ENCODE data around the gene PPP1R3D.
A peak's percentile ranks its signal among the peaks of the same experiment; 100 is the strongest.
"Not testable (repeated sequence)": the region's sequence is repeated elsewhere in the genome, so short reads cannot be mapped to it uniquely, and the experiment has no call there.

Gene PPP1R3D, protein sequence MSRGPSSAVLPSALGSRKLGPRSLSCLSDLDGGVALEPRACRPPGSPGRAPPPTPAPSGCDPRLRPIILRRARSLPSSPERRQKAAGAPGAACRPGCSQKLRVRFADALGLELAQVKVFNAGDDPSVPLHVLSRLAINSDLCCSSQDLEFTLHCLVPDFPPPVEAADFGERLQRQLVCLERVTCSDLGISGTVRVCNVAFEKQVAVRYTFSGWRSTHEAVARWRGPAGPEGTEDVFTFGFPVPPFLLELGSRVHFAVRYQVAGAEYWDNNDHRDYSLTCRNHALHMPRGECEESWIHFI

DNA sequence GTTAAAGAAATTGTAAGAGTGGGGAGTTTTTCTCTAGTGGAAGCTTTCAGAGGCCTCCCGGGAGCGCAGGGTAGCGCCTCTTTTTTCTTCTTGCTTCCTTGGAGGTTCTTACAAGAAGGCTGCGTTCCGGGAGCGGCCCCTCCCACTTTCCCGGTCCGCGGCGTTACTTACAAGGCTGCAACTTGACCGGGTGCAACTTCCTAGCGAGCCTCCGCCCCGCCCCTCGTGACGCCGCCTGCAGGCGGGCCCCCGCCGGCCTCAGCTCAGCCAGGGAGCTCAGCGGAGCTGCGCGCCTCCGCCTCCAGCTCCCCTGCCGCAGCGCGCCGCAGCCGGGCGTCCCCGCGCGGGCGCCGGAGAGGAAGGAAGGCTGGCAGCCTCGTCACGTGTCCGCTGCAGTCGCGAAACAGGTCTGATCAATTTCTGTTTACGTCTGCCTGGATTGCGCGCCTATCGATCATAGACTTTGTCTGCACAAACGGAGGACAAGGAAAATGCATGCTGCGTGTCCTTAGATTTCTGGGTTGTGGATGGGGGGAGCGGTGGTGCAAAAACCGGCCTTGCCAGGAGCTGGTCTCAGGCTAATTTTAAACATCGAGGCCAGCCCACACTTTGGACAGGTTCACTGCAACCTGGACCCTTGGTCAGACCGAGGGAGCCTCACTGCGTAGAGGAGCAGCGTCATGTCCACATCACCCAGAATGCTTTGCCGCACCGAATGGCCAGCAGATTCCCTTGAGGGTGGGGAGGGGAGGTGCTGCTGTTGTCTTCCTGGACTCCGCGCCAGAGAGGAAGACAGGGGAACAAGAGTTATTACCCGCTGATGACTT, at the start of gene PPP1R3D, which contains the start of gene FAM217B:
TSS of gene PPP1R3D (minus strand) at position 177 of the 827 bp plus-strand sequence. CDS start 374 bp downstream, outside the sequence.
TSS of gene FAM217B (plus strand) at position 261 of the 827 bp plus-strand sequence. CDS start 3,555 bp downstream, outside the sequence.
- peak; percentile 88 for DNase-seq

GRCh38 chr20:59988141-59988540, 48.0 kb upstream of the PPP1R3D start:
- DNase-seq, result no peak

DNA sequence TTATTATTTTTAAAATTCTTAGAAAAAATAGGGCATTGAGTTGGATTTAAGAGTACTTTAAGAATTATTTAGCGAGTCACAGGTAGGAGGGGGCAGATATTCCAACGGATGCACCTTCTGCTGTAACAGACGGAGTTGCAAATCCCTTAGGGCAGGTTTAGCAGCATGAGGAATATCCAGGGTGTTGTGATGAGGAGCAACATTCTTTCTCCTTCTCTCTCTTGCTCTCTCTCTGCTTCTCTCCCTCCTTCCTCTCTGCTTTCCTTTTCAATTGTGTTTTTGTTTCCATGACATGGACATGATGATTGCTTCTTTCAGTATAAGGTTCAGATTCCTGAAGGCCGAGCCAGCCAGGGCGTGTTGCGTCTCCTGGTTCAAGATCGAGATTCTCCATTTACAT, 47.0 kb upstream of the PPP1R3D start:
- DNase-seq, result no peak

- no peak for DNase-seq
Measured at GRCh38 chr20:59985864-59986263, 45.8 kb upstream of the PPP1R3D start.

DNA sequence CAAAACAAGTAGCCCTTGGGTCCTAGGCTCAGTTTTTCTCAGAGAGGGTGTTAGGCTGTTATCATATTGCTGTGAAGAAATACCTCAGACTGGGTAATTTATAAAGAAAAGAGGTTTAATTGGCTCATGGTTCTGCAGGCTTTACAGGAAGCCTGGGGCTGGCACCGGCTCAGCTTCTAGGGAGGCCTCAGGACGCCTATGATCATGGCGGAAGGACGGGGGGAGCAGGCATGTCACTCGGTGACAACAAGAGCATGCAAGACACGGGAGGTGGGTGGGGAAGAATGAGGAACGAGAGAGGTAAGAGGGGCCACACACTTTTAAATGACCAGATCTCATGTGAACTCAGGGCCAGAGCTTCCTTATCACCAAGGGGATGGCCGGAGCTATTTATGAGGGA, 45.1 kb upstream of the PPP1R3D start:
- DNase-seq, result no peak

GRCh38 chr20:59984541-59984940, 44.4 kb upstream of the PPP1R3D start:
- no peak for DNase-seq

DNA sequence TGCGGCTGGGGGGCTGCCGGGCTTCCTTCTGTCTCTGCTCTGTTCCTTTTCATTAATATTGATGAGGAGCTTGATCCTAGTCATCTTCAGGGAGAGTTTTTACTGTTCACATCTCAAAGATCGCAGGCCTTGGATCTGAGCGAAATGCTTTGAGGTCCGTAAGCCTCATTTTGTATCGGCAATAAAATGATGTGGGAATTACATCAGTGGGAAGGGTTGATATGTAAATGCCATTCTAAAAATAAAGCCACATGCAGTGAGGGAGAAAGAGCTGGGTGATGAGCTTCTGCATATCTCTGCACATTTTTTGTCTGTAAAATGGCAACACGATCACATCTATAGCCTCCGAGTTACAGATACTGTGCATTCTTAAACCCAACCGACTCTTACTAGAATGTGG, 43.0 kb upstream of the PPP1R3D start:
- DNase-seq, result no peak

DNA sequence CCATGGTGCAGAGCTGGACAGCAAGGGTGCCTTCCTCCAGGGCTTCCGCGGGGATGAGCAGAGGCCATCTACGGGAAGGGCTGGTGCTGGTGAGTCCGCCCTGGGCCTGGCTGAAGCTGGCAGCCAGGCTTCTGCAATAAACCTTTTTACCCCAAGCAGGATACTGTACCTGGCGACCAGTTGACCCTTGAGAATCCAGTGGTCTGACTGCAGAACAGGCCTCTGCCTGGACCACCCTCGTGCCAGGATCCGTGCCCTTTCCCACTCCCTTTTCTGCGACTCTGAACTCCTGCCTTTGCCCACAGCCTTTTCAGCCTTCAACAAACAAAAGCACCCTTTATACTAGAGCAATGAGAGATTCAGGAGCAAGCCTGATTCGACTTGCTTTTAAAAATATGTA, 37.0 kb upstream of the PPP1R3D start:
- no peak for DNase-seq

DNA sequence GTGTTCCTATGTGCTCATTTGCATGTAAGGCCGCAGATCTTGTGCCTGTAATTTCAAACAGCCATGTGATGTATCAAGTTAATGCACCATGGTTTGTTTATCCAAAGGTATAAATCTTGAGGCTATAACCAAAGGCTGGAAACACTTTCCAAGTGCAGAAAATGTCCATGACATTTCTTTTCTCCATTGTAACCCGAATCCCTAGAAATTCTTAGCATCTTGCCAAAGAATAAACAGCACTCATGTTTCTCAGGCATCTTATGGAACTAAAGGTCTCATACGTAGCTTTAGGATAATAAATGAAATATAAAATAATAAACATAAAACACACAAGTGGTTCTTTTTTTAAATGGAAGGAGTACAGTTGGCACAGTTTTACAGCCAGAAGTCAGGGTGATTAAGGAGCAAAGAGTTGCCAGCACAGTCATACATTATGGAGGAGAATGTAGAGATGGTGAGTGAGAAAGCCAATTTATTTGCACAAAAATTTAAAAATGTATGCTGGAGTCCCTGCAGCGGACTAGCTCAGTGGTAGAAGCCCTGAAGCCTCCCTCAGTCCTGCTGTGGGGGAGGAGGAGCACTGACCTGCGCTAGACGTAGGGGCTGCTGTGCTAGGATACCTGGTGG, 36.2 kb upstream of the PPP1R3D start:
- DNase-seq, result no peak

GRCh38 chr20:59972037-59972801, 32.1 kb upstream of the PPP1R3D start:
- DNase-seq, result no peak

GRCh38 chr20:59971428-59971827, 31.3 kb upstream of the PPP1R3D start:
- no peak for DNase-seq

DNA sequence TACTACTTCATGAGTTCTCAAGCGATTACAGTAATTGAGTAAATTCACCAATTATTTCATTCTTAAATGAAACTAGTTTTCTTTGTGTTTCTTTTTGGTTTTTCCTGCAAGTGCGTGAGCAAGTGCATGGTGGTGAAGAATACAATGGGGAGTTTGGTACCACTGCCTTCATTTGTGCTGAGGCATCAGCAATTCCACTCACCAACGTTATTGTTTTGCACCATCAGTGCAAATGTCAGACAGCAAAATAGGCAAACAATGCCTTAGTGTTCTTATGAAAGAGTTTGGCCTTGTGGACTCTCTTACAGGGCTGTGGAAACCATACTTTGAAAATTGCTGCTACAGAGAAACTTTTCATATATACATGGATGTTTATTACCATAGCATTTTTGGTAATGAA, 26.3 kb upstream of the PPP1R3D start:
- no peak for DNase-seq

DNA sequence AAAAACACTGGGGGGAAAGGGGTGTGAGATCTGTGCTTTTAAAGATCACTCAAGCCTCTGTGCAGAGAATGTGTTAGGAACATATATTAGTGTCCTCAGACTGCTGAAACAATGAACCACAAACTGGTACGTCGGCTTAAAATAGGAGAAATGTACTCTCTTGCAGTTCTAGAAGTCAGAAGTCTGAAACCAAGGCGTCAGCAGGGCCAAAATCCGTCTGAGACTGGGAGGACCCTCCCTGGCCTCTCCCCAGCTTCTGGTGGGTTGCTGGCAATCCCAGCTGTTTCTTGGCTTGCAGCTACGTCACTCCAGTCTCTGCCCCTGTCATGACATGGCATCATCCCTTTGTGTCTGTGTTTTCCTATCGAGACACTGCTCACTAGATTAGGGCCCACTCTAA, 22.1 kb upstream of the PPP1R3D start:
- DNase-seq, result no peak

- no peak for DNase-seq
Measured at GRCh38 chr20:59961423-59961822, 21.3 kb upstream of the PPP1R3D start.

GRCh38 chr20:59958626-59959025, 18.5 kb upstream of the PPP1R3D start:
- no peak for DNase-seq

GRCh38 chr20:59958123-59958522, 18.0 kb upstream of the PPP1R3D start, which contains the start of gene CDH26:
Gene CDH26, plus strand, starts transcription at chr20:59958423. Its CDS starts 304 bp downstream, at chr20:59958727.
- no peak for DNase-seq

- not testable (repeated sequence) for DNase-seq
Measured at GRCh38 chr20:59957568-59957967, 17.5 kb upstream of the PPP1R3D start.

DNA sequence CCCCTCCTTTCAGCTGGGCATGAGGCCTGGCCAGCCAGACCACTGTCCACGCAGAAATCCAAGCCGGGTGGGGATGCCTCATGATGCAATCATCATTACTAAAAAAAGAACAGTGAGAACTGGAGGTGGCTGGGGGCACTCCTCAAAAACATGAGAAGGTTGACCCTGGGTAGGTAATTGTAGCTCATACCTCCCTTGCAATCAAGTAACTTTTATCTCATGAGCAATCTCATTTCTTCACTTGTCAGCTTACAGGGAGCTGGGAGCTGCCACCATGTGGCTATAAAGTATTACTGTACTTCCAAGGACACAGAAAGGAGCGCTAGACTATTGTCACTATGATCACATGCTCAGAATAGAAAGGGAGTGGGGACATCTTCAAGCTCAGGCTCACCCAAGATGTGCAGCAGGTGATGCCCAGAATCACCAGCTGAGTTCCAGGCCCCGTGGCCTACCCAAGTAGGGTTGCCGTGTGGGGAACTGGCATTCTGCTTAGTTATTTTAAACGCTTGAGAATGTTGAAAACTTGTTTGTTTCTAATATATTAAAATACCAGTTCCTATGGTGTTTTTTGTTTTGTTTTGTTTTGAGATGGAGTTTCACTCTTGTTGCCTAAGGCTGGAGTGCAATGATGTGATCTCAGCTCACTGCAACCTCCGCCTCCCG, 15.2 kb upstream of the PPP1R3D start:
- DNase-seq, result no peak

- DNase-seq, result no peak
Measured at GRCh38 chr20:59954718-59955117, 14.6 kb upstream of the PPP1R3D start.

GRCh38 chr20:59949911-59950310, 9.8 kb upstream of the PPP1R3D start:
- no peak for DNase-seq

- peak; percentile 71 for DNase-seq
Measured at GRCh38 chr20:59948828-59949720, 9.0 kb upstream of the PPP1R3D start.
